ENCODE results near the gene SLC25A27.

DNA sequence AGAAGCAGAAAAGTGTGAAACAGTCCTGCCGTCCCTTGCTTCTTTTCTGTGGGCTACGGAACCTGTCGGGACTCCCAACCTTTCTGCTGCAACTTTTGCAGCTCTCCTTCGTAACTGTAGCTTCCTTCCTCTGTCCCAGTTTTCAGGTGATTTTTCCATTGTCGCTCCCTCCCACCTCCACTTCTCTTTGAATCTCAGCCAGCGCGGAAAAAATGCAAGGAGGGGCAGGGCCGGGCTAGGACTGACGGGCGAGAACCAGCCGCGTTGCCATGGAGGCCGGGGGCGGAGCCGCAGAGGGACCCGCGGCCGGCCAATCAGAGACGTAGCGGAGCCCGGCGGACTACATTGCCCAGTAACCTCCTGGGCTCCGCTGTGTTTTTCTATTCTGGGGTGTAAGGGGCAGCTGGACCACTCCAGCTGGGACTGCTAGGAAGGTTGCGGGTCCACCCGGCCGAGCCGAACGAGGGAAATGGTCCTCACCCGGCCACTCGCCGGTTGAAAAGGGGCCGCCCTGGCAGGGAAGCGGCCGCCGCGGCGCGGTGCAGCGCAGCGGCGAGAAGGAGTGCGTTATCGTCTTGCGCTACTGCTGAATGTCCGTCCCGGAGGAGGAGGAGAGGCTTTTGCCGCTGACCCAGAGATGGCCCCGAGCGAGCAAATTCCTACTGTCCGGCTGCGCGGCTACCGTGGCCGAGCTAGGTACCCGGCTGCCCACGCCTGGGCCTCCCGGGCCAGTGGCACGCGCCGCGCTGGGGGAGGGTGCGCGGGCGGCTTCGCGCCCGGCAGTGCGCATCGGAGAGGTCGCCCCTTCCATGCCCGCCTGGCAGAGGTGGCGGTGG, at the start of gene SLC25A27, which contains the start of gene CYP39A1:
- TF ChIP-seq GATA2 (IDR thresholded peaks at IDR 0.05; ENCODE audit: low read depth, low read length), result no peak
- no peak for TF ChIP-seq GATA3 (IDR thresholded peaks at IDR 0.05; ENCODE audit: low read depth, low read length)
